ENCODE measurements around the gene OTUD4.

GRCh38 chr4:145176641-145177432, 3.6 kb downstream of the OTUD4 start:
- TF ChIP-seq CSRNP3 (CRISPR knock-in tag; IDR thresholded peaks at IDR 0.05) (no peak), RARB (CRISPR knock-in tag; IDR thresholded peaks at IDR 0.05) (no peak), ZFP30 (CRISPR knock-in tag; IDR thresholded peaks at IDR 0.05) (no peak), ZNF565 (CRISPR knock-in tag; conservative IDR thresholded peaks at IDR 0.05; ENCODE audit: low read depth) (no peak), BACH2 (CRISPR knock-in tag; IDR thresholded peaks at IDR 0.05; ENCODE audit: borderline replicate concordance) (no peak), ZFP3 (CRISPR knock-in tag; IDR thresholded peaks at IDR 0.05) (no peak)
- TF ChIP-seq, protein P1, sequence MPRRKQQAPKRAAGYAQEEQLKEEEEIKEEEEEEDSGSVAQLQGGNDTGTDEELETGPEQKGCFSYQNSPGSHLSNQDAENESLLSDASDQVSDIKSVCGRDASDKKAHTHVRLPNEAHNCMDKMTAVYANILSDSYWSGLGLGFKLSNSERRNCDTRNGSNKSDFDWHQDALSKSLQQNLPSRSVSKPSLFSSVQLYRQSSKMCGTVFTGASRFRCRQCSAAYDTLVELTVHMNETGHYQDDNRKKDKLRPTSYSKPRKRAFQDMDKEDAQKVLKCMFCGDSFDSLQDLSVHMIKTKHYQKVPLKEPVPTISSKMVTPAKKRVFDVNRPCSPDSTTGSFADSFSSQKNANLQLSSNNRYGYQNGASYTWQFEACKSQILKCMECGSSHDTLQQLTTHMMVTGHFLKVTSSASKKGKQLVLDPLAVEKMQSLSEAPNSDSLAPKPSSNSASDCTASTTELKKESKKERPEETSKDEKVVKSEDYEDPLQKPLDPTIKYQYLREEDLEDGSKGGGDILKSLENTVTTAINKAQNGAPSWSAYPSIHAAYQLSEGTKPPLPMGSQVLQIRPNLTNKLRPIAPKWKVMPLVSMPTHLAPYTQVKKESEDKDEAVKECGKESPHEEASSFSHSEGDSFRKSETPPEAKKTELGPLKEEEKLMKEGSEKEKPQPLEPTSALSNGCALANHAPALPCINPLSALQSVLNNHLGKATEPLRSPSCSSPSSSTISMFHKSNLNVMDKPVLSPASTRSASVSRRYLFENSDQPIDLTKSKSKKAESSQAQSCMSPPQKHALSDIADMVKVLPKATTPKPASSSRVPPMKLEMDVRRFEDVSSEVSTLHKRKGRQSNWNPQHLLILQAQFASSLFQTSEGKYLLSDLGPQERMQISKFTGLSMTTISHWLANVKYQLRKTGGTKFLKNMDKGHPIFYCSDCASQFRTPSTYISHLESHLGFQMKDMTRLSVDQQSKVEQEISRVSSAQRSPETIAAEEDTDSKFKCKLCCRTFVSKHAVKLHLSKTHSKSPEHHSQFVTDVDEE (CRISPR knock-in tag; IDR thresholded peaks at IDR 0.05), result no peak
